Frontal cortex (tissue), 4 donors: Measurements from ENCODE around the gene CLMN. TPM values are rescaled to one million over a fixed set of nuclear protein-coding genes. Genes with fewer than 3 reads are reported as not detected.
A peak's percentile ranks its signal among the peaks of the same experiment; 100 is the strongest.

Experiments
- DNase-seq, 2 donors: peaks; one replicate each; pipeline ENCODE4 v3.0.0; 2012; ENCODE audit warnings: low spot score in 2 of 2
- FAIRE-seq: peaks from 2 replicates; lab custom pipeline; 2012; peaks lifted over from hg19 to GRCh38; lab: Jason Lieb, UNC
- total RNA-seq: library from RNA; depleted of rRNA; stranded (reverse); fragments of >200 nt; gene quantifications from one replicate; pipeline ENCODE4 v1.2.3, GENCODE V29; 2014
- donor health status: control.
- donor health status: control.
- donor health status: control.

CLMN gene
- 0.82 TPM for total RNA-seq

- FAIRE-seq = no peak
- DNase-seq = peak; percentile 85 to 93
These were observed at the start of gene CLMN for GRCh38 chr14:95319312-95320077. TSS of gene CLMN (minus strand) at chr14:95319908. CDS start at chr14:95319792, 116 bp downstream.

- DNase-seq (no peak), FAIRE-seq (no peak)
These were observed 45.7 kb upstream of the CLMN start for GRCh38 chr14:95365401-95365800.

GRCh38 chr14:95364481-95365209, 44.9 kb upstream of the CLMN start:
- no peak for DNase-seq
- no peak for FAIRE-seq

GRCh38 chr14:95363468-95363954, 43.8 kb upstream of the CLMN start:
- DNase-seq = no peak

GRCh38 chr14:95362138-95362494, 42.4 kb upstream of the CLMN start:
- DNase-seq (no peak), FAIRE-seq (no peak)

More at GRCh38 chr14:95363468-95363954, 43.8 kb upstream of the CLMN start:
- no peak for FAIRE-seq

- no peak for FAIRE-seq
These were observed 41.8 kb upstream of the CLMN start for GRCh38 chr14:95361373-95362137.

GRCh38 chr14:95360828-95361227, 41.1 kb upstream of the CLMN start:
- DNase-seq = no peak
- no peak for FAIRE-seq

More at GRCh38 chr14:95361373-95362137, 41.8 kb upstream of the CLMN start:
- no peak for DNase-seq

GRCh38 chr14:95359994-95360826, 40.5 kb upstream of the CLMN start:
- DNase-seq (peak; percentile 54 to 74), FAIRE-seq (no peak)

- DNase-seq = no peak
- FAIRE-seq = no peak
These were observed 36.6 kb upstream of the CLMN start for GRCh38 chr14:95356245-95356869.

- no peak for FAIRE-seq
- DNase-seq = no peak
These were observed 35.7 kb upstream of the CLMN start for GRCh38 chr14:95355422-95355821.

- no peak for FAIRE-seq
These were observed 35.1 kb upstream of the CLMN start for GRCh38 chr14:95354834-95355233.

GRCh38 chr14:95353664-95354063, 34.0 kb upstream of the CLMN start:
- FAIRE-seq (no peak), DNase-seq (no peak)

More at GRCh38 chr14:95354834-95355233, 35.1 kb upstream of the CLMN start:
- no peak for DNase-seq

GRCh38 chr14:95353007-95353406, 33.3 kb upstream of the CLMN start:
- DNase-seq (no peak), FAIRE-seq (peak; percentile 3)

- FAIRE-seq (no peak), DNase-seq (no peak)
These were observed 32.8 kb upstream of the CLMN start for GRCh38 chr14:95352481-95352880.

GRCh38 chr14:95349241-95349640, 29.5 kb upstream of the CLMN start:
- no peak for DNase-seq

GRCh38 chr14:95348395-95349080, 28.8 kb upstream of the CLMN start:
- DNase-seq (no peak), FAIRE-seq (no peak)

More at GRCh38 chr14:95349241-95349640, 29.5 kb upstream of the CLMN start:
- no peak for FAIRE-seq

GRCh38 chr14:95346820-95347219, 27.1 kb upstream of the CLMN start:
- DNase-seq = no peak
- no peak for FAIRE-seq

GRCh38 chr14:95346266-95346665, 26.6 kb upstream of the CLMN start:
- FAIRE-seq = no peak
- DNase-seq = no peak
